ENCODE results near the gene KYAT1.

KYAT1 gene

GRCh38 chr9:128911529-128912035 lies 29.8 kb upstream of the KYAT1 start:
- H3K36me3 ChIP-seq (ENCODE audit: control insufficient read depth, insufficient read depth, low read length), result peaks cover 27% of the 10 kb centered on the region
- H3K27me3 ChIP-seq (replicated peaks; ENCODE audit: control insufficient read depth, insufficient read depth, low read length), result no peaks in the 10 kb centered on the region
- no peak for DNase-seq (ENCODE audit: extremely low read depth, insufficient read length)

GRCh38 chr9:128910906-128911305 lies 29.2 kb upstream of the KYAT1 start:
- H3K27me3 ChIP-seq (replicated peaks; ENCODE audit: control insufficient read depth, insufficient read depth, low read length), result no peaks in the 10 kb centered on the region
- no peak for TF ChIP-seq CTCF (IDR thresholded peaks at IDR 0.05; ENCODE audit: insufficient read depth, low read length, poor library complexity, severe bottlenecking)
- DNase-seq (ENCODE audit: extremely low read depth, insufficient read length), result no peak
- H3K36me3 ChIP-seq (ENCODE audit: control insufficient read depth, insufficient read depth, low read length), result peaks cover 24% of the 10 kb centered on the region
- H3K4me3 ChIP-seq (replicated peaks; ENCODE audit: low read depth, low read length), result no peak overlapping the region

More at GRCh38 chr9:128911529-128912035, 29.8 kb upstream of the KYAT1 start:
- TF ChIP-seq CTCF (IDR thresholded peaks at IDR 0.05; ENCODE audit: insufficient read depth, low read length, poor library complexity, severe bottlenecking), result no peak
- no peak overlapping the region for H3K4me3 ChIP-seq (replicated peaks; ENCODE audit: low read depth, low read length)

- DNase-seq (ENCODE audit: extremely low read depth, insufficient read length), result no peak
- H3K4me3 ChIP-seq (replicated peaks; ENCODE audit: low read depth, low read length), result no peak overlapping the region
- TF ChIP-seq CTCF (IDR thresholded peaks at IDR 0.05; ENCODE audit: insufficient read depth, low read length, poor library complexity, severe bottlenecking), result no peak
- H3K36me3 ChIP-seq (ENCODE audit: control insufficient read depth, insufficient read depth, low read length), result peaks cover 24% of the 10 kb centered on the region
- H3K27me3 ChIP-seq (replicated peaks; ENCODE audit: control insufficient read depth, insufficient read depth, low read length), result no peaks in the 10 kb centered on the region
Observed at GRCh38 chr9:128909859-128910258, 28.1 kb upstream of the KYAT1 start.

- Histone ChIP-seq H3K4me3 (replicated peaks; ENCODE audit: low read depth, low read length) (no peak overlapping the region), H3K36me3 (ENCODE audit: control insufficient read depth, insufficient read depth, low read length) (peaks cover 21% of the 10 kb centered on the region), H3K27me3 (replicated peaks; ENCODE audit: control insufficient read depth, insufficient read depth, low read length) (no peaks in the 10 kb centered on the region)
- no peak for DNase-seq (ENCODE audit: extremely low read depth, insufficient read length)
- no peak for TF ChIP-seq CTCF (IDR thresholded peaks at IDR 0.05; ENCODE audit: insufficient read depth, low read length, poor library complexity, severe bottlenecking)
Observed at GRCh38 chr9:128908372-128908771, 26.6 kb upstream of the KYAT1 start.

- no peak for DNase-seq (ENCODE audit: extremely low read depth, insufficient read length)
- no peak for TF ChIP-seq CTCF (IDR thresholded peaks at IDR 0.05; ENCODE audit: insufficient read depth, low read length, poor library complexity, severe bottlenecking)
- Histone ChIP-seq H3K4me3 (replicated peaks; ENCODE audit: low read depth, low read length) (no peak overlapping the region), H3K27me3 (replicated peaks; ENCODE audit: control insufficient read depth, insufficient read depth, low read length) (no peaks in the 10 kb centered on the region), H3K36me3 (ENCODE audit: control insufficient read depth, insufficient read depth, low read length) (peaks cover 19% of the 10 kb centered on the region)
Observed at GRCh38 chr9:128906741-128907140, 25.0 kb upstream of the KYAT1 start.

- no peaks in the 10 kb centered on the region for H3K27me3 ChIP-seq (replicated peaks; ENCODE audit: control insufficient read depth, insufficient read depth, low read length)
- DNase-seq (ENCODE audit: extremely low read depth, insufficient read length), result no peak
- H3K4me3 ChIP-seq (replicated peaks; ENCODE audit: low read depth, low read length), result no peak overlapping the region
- H3K36me3 ChIP-seq (ENCODE audit: control insufficient read depth, insufficient read depth, low read length), result peaks cover 19% of the 10 kb centered on the region
- TF ChIP-seq CTCF (IDR thresholded peaks at IDR 0.05; ENCODE audit: insufficient read depth, low read length, poor library complexity, severe bottlenecking), result no peak
Observed at GRCh38 chr9:128905964-128906363, 24.2 kb upstream of the KYAT1 start.
